Stimulated activated CD4-positive, alpha-beta T cell treated with anti-CD3 and anti-CD28 coated beads, Interleukin-2, amount 100 ng/mL, for 48 hours (primary cell): ENCODE measurements around the gene STIM1.
"Not testable (repeated sequence)": the region's sequence is repeated elsewhere in the genome, so short reads cannot be mapped to it uniquely, and the experiment has no call there.

Source experiments
- DNase-seq, 2 donors: peaks; one replicate each; pipeline ENCODE4 v3.0.0-alpha.2; 2020

STIM1 gene

DNA sequence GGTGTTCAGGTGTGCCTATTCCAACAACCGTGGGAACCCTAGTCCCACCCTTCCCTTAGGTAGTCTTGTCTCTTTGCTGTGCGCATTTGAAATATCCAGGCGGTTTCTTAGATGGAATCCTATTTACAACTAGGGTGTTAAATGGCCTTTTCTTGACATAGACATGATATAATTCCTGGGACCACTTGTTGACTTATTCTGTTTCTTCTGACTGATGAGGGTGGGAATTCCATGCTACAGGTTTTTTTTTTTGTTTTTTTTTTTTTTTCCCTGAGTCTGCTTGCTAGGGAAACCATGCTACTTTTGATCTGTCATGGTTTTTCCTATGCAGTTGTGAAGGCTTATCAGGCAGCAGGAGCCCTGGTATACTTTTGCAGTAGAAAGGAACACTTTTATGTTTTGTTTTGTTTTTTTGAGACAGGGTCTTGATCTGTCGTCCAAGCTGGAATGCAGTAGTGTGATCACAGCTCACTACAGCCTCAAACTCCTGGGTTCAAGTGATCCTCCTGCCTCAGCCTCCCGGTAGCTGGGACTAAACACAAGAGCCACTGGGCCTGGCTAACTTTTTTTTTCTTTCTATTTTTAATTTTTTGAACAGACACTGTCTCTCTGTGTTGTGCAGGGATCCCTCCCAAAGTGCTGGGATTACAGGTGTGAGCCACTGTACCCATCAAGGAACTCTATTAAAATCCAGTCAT is 1.5 kb downstream of the STIM1 start:
- DNase-seq, result no peak

DNA sequence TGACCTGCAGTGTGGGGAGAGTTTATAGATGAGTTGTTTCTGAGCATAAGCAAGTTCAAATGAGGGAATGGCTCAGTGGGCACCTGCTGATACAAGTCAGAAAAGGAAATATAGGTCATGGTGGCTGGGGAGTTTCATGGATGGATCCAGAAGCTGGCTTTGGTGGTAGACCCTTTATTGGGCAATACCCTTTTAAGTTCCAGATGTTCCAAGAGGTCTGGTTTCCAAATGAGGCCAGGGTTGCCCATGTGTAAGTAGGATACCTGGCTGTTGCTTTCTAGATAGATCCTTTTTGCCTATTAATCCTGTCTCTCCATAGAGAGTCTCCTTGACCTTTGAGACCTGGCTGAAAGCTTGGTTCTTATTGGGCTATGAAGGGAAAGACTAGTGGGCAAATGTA is 2.2 kb downstream of the STIM1 start:
- DNase-seq, result no peak

DNA sequence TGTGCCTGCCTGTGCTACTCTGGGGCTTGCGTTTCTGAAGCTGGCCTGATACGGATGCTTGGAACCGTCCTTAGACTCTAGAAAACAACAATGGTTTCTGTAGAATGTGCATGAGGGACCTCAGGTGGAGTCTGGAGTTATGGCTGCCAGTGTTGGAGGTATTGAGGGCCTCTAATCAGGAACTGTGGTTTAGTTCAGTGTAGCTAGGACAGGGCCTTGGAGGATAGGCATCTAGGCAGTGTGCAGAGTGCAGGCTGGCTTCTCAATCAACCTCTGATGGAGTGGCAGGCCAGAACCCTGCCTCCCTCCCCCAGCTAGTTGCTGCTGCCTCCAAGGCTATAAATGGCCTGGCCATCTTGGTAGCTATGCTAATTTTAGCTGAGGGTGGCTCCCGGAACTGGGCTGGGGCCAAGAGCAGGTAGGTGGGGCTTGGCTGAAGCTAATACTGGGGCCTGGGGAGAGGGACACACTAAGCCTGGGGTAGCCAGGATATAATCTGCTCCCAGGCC is 4.0 kb downstream of the STIM1 start:
- DNase-seq, result no peak

DNA sequence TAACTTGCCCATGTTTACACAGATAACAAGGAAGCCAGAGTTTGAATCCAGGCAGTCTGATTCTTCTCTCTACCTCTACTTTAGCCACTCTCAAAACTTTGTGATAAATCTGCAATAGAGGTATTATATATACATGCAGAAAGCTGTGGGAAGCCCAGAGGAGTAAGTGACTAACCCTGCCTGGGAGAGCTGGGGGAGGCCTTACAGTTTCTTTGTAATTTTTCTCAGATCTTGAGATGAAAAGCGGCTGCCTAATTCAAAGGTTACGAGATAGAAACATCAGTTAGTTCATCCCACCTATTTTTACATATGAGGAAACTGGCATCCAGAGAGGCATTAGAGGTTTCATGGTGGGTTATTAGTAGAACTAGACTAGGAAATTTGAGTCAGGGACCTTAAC is 4.9 kb downstream of the STIM1 start:
- no peak for DNase-seq

DNA sequence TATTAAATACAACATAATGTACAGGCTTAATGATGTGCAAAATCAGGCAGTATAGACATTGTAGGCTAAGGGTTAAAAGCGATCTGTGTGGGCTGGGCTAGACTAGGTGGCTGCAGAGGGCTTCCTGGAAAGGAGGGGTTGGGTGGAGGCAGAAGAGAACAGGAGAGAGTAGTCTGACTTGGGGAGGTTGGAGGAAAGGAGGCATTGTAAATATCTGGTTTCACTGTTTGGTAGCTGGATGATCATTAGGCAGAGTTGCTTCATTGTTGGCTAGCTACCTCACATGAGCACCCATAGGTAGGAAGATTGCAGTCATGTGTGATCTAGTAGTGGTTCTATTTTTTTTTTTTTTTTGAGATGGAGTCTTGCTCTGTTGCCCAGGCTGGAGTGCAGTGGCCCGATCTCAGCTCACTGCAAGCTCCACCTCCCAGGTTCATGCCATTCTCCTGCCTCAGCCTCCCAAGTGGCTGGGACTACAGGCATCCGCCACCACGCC is 5.5 kb downstream of the STIM1 start:
- not testable (repeated sequence) for DNase-seq

DNA sequence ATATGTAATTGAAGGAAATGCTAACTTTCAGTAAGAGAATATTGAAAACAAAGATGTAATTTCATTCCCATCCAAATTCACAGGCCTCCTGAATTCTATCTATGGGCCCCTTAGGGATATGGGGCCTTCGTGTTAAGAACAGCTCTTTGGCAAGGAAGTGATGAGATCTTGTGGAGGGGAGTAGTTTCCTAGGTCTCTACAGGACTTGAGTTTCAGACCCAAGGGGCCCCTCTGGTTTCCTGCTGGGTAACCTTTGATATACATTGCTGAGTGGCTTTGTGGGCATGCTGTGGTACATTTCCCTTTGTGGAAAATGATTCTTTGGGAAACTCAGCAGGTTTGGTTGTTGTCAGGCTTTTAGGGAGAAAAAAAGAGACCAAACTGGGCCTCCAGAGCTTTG is 6.2 kb downstream of the STIM1 start:
- no peak for DNase-seq

DNA sequence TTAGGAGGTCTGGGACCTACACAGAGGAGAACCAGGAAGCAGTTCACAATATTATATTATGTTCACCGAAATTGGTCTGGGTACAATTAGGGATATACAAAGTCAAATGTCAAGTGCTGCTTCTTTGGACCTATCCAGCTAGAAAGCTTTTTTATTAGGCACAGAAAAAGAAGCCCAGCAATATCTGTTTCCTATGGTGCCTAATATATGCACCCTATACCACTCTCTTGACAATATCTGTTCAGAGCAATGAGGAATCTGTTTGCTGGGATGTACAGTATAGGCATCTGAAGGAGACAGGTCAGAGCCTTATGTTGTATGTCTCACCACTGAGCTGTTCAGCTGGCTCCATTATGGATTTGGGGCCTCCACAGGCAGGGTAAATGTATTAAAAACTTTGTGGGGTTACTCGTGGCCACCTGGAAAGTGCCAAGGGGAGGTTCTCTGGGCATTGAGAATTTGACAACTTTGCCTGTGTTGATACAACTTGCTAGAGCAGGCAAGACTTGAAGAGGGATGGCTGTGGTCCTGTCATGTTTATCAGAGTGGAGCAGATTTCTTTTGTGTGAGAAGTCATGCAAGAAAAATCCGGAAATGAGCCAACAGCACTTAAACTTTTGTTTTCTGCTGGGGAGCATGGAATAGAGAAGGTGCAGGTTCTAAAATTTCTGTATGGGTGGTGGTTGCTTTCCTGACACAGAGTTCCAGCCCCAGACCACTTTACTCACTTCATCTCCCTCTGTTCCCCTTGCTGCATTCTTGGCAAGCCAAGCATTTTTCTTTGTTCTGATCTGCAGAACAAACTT is 10.1 kb downstream of the STIM1 start:
- DNase-seq, result no peak

DNA sequence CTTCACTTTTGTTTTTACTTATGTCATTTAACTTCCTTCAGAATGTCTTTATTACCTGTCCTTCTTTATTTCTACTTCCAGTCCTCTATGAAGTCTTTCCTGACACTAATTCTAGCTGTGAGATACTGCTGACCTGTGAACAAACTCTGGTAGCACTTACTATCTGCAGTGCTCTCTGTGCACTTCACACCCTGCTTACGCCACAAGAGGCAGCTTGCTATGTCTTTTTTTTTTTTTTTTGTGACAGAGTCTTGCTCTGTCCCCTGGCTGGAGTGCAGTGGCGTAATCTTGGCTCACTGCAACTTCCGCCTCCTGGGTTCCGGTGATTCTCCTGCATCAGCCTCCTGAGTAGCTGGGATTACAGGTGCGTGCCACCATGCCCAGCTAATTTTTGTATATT is 10.7 kb downstream of the STIM1 start:
- no peak for DNase-seq

DNA sequence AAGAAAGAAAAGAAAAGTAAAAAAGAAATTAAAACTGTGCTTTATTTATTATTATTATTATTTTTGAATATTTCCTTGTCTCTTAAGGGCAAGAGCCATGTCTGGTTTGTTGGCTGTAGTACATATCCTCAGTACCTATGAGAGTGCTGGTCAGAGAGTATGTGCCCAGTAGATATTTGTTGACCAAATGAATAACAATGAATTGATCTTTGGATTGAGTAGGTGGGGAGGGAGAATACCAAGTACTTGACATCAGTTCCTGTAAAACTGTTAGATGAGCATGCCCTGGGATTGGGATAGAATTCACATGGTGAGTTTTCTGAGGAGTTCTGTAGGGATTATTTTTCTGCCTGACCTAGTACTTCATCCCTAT is 11.4 kb downstream of the STIM1 start:
- no peak for DNase-seq

DNA sequence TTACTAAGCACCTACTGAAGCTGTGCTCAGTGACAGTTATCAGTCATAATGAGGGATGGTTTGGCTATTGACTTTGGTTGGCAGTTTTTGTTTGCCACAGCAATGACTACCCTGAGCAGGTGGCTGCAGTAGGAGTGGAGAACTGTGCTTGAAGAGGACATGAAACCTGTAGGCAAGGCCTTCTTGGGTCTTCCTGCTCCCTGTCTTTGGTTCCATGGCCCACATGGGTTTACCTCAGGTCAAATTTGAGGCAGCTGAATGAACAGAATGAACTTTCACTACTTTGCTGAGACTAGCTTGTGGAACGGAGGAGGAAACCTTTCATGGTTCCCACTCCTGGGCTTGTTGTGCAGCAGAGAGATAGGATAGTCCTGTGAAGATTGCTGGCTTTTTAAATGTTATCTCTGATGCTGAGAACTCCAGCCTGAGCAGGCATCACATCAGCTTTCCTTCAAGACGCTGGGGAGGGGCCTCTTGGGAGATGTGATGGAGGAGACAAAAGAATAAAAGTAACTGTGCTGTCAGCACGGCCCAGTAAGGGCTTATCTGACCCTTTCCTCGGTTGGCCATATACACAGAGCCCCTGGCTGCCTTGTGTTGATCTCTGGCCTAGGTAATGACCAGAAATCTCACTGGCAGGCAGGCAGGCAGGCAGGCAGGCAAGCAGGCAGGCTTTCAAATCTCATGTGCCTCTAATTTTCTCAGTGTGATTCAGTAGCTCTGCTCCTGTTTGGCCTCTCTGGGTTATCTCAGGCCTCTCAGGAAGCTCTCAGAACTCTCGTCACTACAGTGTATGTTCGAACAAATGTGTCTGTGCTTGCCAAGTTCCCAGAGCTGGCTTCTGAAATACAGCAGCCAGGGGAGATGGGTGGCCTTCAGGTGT is 12.0 kb downstream of the STIM1 start:
- no peak for DNase-seq

DNA sequence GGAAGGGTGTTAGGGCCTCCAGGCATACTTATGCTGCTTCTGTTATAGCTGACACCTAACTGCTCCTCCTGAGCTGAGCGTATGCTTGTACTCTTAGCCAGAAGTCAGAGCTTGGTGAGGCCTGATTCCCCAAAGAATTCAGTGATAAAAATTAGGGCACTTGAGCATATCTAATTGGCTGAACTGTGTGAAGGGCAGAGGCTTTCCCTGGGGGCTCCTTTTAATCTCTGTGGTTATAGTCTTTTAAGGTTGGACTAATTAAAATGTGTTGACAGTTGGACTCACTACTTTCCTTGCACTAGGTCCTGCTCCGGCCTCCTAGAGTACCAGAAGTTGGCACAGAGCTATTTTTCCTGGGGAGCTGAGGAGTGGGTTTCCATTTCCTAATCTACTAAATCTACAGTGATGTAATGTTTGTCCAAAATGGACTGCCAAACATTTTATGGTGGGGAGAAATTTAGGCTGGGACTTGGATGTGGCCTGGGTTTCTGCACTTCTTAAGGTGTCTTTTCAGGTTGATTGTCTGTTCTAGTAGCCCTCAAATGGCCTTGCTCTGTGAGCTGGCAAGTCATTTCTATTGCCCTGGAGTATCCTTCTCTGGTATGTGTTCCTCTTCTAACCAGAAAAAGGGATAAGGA is 18.4 kb downstream of the STIM1 start:
- no peak for DNase-seq

DNA sequence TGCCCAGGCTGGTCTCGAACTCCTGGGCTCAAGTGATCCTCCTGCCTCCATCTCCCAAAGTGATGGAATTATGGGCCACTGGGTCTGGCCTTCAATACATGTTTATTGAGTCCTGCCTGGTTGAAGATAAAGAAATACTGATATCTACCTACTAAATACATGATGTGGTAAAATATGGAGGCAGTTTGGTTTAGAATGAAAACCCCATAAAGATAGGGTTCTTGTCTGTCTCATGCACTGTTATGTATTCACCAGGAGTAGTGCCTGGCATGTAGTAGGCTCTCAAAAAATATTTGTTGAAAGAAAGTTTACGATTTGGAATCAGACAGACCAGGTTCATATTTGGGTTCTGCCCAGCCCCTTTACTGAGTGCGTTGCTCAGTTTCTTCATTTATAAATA is 21.1 kb downstream of the STIM1 start:
- no peak for DNase-seq

DNA sequence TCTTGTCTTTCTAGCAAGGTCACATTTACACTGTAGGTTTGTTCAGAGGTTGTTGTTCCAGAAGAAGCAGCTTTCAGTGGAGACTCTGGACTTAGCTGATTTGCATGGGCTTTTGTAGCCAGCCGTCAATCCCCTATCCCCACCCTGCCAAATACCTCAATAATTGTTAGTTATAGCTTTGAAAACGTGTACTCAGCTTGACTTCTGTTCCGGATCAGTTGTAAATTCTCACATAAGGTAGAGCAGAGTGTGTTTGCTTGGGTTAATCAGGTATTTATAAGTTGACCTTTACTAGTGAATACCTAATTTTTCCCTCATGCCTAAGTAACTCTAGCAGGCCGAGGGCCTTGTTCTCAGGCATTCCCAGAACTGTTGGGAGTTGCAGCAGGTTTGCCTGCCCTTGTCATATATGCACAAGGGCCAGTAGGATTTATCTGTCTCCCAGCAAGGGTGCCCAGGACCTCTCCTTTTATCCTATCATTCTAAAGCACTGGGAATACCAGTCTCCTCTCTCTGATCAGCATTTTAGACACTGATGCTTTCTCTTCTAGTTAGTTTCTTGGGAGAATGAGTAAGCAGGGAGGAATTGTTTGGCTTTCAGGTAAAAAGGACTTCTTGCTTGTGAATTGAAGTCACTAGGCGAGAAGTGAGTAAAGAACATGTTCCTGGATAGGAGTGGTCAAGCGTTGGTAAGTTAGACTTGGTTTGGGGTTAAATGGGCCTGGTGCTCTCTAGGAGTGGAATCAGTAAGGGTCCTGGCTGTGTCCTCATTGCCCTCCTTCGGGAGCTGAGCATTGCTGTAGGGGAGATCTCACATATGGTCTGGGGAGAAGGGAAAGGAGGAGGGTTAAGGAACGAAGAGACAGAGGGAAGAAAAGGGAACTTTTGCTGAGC is 22.1 kb downstream of the STIM1 start:
- no peak for DNase-seq

DNA sequence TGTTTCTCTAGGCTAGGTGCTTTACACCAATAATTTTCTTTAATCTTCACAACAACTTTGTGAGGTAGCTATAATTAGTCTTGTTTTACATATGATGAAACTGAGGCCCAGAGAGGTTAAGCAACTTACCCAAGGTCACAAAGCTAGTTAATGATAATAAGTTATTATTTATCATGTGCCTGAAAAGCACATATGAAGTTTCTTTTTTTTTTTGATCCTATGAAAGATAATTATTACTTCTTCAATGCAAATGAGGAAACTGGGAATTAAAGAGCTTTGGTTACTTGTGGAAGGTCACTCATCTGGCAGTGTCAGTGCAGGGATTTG is 22.8 kb downstream of the STIM1 start:
- no peak for DNase-seq

DNA sequence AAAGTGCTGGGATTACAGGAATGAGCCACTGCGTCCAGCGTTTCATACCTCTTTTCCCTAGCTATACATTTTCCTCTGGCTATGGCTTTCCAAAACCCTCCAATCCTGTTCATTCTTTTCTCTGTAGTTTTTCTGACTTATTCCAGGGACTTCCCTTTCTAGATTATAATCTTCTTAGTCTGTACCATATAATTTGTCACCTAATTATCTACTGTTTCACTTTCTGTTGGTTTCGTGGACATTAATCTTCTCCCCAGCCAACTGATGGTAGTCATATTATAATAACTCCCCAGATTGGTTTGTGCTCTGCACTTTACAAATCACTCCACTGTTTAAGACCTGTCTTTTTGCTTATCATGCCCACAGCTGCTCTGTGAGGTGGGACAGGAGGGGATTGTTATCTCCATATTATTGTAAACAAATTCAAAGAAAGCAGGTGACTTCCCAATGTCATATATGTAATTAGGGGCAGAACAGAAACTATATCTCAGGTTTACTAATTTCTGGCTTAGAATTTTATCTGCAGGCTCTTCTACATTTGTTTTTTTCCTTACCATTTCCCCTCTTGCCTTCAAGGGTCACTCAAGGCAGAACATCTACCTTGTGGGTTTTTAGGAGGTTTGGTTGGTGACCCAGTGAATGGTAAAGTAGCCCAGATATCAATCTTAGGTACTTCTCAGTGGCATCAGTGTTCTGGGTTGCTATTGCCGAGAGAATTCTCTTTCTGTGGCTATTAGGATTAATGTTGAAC is 23.9 kb downstream of the STIM1 start:
- DNase-seq, result no peak

DNA sequence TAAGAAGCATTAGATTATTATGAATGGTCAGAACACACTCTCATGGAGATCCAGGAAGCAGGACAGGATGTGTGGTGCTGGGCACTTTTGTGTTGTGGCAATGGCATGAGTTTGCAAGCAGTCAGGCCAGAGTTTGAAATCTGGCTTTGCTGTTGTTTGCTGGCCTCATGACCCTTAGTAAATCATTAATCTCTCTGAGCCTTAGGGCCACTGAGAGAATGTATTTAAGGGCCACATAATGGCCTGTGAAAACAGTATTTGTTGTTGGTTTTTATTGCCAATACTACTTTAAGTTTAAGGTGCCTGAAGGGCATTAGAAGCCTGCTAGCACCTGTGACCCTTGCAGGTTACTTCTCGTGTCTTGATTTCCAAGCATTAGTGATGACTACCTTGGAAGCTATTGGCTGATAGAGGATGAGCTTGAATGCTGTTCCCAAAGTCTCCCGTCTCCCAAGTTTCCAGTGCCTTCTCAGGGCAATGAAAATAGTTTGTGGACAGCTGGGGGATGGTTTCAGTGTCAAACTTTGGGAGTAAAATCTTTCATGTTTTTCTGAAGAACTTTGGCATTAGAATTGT is 24.6 kb downstream of the STIM1 start:
- no peak for DNase-seq

DNA sequence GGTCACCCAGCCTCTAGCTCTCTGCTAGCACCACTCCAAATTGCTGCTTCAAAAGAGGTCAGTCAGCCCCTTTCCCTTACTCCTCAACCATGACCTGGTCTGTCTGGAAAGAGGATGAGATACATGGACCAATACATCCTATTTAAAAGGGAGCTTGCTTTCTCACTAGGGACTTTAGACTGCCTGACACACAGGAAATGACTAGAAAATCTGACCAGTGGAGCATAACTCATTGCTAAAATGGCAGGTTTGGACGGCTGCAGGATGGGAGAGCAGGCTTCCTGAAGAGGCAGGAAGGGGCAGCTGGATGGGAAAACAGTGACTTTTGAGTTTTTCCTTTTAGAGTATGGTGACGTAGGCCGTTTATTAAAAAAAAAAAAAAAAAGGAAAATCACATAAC is 25.3 kb downstream of the STIM1 start:
- no peak for DNase-seq

DNA sequence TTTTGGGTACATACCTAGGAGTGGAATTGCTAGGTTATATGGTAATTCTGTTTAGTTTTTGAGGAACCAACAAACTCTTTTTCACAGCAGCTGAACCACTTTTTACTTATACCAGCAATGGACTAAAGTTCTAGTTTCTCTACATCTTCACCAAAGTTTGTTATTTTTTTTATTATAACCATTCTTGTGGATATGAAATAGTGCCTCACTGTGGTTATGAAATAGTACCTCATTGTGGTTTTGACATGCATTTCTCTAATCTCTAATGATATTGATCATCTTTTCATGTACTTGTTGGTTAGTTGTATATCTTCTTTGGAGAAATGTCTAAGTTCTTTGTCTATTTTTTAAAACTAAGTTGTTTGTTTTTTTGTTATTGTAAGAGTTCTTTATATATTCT is 27.2 kb downstream of the STIM1 start:
- DNase-seq, result no peak

DNA sequence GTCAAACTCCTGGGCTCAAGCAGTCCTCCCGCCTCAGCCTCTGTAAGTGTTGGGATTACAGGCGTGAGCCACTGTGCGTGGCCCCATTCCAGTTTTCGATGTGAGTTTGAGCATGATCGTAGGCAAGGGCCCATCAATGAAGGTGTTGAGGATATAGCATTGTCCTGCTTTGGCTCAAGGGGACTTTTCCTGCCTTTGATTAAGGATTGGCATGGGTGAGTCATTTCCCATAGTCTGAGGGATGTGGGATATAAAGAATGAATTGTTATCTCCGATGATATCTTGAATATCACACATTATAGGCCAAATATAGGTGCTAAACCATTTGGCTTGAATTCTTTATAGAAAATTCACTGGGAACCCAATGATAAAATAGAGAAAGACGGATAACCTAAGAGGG is 30.4 kb downstream of the STIM1 start:
- no peak for DNase-seq

DNA sequence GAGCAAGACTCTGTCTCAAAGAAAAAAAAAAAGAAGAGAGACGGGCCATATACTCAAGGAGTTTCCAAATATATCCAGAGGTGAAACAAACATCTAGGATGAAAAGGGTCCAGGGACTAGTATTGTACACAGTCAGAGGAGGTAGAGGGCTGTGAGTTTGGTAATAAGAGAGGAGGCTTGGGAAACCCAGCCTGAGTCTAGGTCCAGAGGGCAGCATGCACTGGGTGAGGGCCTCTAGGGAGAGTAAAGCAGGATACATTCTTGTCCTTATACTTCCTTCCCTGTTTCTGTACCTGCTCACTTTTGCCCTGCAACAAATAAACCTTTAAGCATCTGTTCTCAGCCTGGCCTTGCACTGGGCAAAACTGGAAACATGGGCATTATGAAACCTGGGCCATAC is 31.5 kb downstream of the STIM1 start:
- no peak for DNase-seq

DNA sequence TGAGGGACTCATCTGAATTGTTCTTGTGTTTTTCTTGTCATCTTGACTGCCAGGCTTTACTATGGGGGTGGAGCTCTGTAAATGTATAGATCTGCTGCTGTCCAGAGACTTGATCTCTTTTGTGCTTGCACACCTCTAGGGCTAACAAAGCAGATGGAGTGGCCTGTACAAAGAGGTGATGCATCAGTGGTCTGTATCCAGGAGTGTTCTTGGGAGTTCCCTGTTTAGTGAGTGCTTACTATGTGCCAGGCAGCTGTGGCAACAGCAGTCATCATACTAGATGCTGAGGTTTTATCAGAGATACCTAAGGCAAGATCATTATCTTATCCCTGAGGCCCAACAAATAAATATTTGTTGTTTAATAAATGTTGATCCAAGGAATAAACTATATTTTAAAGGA is 33.4 kb downstream of the STIM1 start:
- no peak for DNase-seq
